GM19351 (cell line): Measurements from ENCODE around the gene MAP1LC3B.
"Not testable (repeated sequence)": the region's sequence is repeated elsewhere in the genome, so short reads cannot be mapped to it uniquely, and the experiment has no call there.

Experiments
- ATAC-seq: cut with Tn5 transposase; IDR thresholded peaks from one replicate; pipeline ENCODE4 v1.9.1; 2021; ENCODE audit warnings: mild to moderate bottlenecking, moderate library complexity; ENCODE audit not compliant: unreplicated experiment

Gene MAP1LC3B

DNA sequence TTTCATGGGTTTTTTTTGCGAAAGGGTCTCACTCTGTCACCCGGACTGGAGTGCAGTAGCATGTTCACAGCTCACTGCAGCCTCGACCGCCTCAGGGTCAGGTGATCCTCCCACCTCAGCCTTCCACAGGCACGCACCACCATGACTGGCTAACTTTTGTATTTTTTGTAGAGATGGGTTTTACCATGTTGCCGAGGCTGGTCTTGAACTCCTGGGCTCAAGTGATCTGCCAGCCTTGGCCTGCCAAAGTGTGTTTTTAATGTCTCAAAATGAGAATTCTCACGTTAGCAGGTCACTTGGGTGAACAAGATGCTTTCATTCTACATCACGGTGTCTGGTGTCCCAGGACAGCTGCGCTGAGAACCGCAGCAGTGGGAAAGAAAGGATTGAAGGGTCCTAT is 11.7 kb upstream of the MAP1LC3B start:
- ATAC-seq, result no peak

DNA sequence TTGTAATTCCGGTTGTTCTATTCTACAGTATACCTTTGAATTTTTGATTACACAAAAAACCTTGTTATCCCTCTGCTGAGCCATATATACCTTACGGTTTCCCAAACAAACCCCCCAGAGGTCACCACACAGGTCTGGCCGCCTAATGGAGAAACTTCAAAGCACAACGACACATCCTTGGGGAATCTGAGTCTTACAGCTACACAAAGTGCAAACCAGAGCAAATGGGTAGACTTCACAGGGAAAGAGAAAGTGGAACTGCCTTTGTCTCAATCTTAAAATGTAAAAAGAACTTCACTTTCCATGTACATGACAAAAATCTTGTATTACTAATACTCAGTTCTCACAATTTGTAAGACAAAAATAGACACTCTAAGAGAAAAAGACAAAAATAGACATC is 11.3 kb upstream of the MAP1LC3B start:
- no peak for ATAC-seq

DNA sequence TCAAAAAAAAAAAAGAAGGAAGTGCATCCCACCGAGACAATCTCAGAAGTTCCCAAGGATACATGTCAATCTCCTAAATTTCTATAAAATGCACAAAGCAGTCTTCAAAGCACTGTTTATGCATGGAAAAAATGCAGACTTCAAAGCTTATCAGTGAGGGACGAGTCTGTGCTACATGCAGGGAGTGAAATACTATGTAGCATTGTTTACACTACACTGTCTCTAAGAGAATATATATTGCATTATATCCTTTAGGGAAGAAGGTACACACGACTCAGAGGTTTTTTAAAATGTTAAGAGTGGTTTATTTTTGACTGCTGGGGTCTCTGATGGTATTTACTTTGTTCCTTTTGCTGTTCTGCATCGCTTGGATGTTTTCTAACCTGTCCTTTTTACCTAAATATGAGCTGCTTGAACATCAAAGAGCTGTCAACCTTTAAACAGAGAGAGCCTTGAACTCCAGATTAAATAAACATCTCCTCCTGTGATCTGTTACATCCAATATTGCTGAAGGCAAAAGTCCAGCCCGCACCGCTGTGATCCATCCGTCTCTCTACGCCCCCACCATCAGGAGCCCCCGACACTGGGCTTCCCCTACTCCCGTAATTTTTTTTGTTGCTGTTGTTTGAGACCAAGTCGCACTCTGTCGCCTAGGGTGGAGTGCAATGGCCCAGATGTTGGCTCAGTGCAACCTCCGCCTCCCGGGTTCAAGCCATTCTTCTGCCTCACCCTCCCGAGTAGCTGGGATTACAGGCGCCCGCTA is 9.9 kb upstream of the MAP1LC3B start:
- no peak for ATAC-seq

DNA sequence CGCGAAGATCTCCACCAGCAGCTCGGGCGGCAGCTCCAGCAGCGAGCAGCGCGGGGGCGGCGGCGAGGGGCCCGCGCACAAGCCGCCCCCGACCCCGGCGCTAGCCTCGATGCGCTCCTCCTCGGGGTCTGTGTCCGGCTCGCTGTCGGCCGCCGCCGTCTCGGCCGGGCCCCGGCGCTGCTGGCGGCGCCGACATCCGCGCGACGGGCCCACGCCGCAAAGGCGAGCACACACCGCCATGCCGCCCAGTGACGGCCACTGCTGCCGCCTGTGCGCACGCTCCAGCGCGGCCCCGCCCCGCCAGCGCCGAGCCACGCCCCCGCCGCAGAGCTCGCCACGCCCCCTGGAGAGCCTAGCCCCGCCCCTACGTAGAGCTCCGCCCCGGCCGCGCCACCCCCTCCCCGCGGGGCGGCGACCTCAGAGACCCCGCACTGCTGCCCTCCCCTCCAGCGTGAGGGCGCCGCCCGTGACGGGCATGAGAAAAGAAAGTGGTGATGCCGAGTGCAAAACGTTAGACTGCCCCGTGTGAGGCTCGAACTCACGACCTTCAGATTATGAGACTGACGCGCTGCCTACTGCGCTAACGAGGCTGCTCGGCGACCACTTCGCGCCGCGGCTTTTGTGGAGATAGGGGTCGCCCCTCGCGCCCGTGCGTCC is 8.5 kb upstream of the MAP1LC3B start, which contains the start of gene FBXO31:
Gene FBXO31 (minus strand): TSS at position 272 of the 657 bp plus-strand sequence. CDS start 32 bp downstream, at position 240.
- peak; percentile 37 for ATAC-seq

- ATAC-seq, result peak; percentile 31
These were observed 7.8 kb upstream of the MAP1LC3B start for GRCh38 chr16:87384162-87384874.

DNA sequence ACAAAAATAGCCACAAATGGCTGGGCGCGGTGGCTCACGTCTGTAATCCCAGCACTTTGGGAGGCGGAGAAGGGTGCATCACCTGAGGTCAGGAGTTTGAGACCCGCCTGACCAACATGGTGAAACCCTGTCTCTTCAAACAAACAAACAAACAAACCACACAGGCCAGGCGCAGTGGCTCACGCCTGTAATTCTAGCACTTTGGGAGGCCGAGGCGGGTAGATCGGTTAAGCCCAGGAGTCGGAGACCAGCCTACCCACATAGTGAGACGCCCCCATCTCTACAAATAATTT is 7.3 kb upstream of the MAP1LC3B start:
- ATAC-seq, result not testable (repeated sequence)

GRCh38 chr16:87387942-87388817 is 4.0 kb upstream of the MAP1LC3B start:
- peak; percentile 54 for ATAC-seq

- no peak for ATAC-seq
These were observed 3.4 kb upstream of the MAP1LC3B start for GRCh38 chr16:87388818-87389134.

- no peak for ATAC-seq
These were observed 2.9 kb upstream of the MAP1LC3B start for GRCh38 chr16:87389245-87389644.

- not testable (repeated sequence) for ATAC-seq
These were observed 2.2 kb upstream of the MAP1LC3B start for GRCh38 chr16:87389914-87390313.

DNA sequence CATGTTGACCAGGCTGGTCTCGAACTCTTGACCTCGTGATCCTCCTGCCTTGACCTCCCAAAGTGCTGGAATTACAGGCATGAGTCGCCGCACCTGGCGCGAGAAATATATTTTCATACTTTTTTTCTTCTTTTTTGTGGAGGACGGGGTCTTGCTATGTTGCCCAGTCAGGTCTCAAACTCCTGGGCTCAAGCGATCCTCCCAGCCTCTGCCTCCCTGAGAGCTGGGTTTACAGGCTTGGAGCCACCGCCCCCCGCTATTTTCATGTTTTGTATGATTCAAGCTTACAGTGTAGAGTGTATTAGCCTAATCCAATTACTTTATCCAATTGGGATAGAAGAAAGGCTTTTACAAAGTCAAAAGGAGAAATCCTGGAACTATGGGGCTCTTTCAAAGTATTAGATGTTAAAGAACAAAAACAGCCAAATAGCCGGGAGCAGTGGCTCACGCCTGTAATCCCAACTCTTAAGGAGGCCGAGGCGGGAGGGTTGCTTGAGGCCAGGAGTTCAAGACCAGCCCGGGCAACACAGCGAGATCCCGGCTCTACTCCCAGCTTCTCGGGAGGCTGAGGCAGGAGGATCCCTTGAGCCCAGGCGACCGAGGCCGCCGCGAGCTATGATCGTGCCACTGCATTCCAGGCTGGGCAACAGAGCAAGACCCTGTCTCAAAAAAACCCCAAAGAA is 1.4 kb upstream of the MAP1LC3B start:
- no peak for ATAC-seq

- ATAC-seq, result peak; percentile 13
These were observed 699 bp upstream of the MAP1LC3B start for GRCh38 chr16:87391324-87391949.

GRCh38 chr16:87392821-87393679 is 914 bp downstream of the MAP1LC3B start:
- no peak for ATAC-seq

- no peak for ATAC-seq
These were observed 1.5 kb downstream of the MAP1LC3B start for GRCh38 chr16:87393680-87394055.

- ATAC-seq, result no peak
These were observed 3.2 kb downstream of the MAP1LC3B start for GRCh38 chr16:87395181-87395842.

DNA sequence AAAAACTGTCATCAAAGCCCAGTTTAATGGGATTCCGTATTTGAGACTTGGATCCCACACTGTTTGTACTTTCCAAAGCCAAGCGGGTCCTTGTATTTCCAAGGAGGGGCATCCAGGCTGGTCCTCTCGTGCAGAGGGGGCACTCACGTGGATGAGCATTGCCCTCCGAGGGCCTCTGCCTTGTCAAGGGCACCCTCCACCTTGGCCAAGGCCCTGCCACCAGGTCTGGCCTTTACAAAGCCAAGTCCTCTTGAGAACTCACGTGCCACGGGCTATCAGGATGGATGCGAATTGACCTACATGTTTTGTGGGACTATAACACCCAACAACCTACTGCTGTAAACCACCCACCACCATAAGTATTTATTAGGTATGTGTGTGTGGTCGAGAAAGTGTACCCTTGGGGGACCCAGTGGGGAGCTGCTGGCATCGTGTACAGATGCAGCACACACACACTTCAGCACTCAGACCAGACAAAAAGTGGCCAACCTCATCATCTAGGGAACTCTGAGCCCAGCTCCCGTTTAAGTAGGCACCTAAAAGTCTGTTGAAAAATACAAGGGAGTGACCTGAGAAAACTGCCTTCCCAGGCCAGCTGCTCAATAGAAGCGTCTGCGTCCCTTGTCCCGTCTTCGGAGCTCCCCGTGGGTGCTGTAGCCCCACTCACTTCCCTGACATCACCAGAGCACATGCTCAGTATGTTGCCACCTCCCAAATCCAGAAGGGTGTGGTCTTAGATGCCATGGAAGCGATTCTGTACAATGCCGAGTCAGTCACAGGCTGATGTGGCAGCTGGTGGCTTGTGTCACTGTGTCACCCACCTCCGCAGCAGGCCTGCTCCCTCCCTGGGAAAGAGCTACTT is 12.9 kb downstream of the MAP1LC3B start:
- ATAC-seq, result no peak

GRCh38 chr16:87406495-87407088 is 14.5 kb downstream of the MAP1LC3B start:
- no peak for ATAC-seq
